Measurements from ENCODE around the gene STPG1.
A peak's percentile ranks its signal among the peaks of the same experiment; 100 is the strongest.

The STPG1 gene

GRCh38 chr1:24417681-24418080 lies 4.1 kb upstream of the STPG1 start:
- no peaks in the 10 kb centered on the region for H3K27me3 ChIP-seq (replicated peaks)
- in situ Hi-C loops (cut with HindIII; ENCODE audit: low pct_ligation_motif_present, low sequenced_read_pairs) = no loop called here
- no peak for TF ChIP-seq CTCF (IDR thresholded peaks at IDR 0.05; ENCODE audit: low read depth, low read length, missing control alignments)
- DNase-seq = peak; percentile 27
- H3K27ac ChIP-seq = peak overlapping the region; percentile 84
- H3K4me3 ChIP-seq (ENCODE audit: low read depth, low read length) = no peak overlapping the region
- no peaks in the 10 kb centered on the region for H3K36me3 ChIP-seq (replicated peaks)

GRCh38 chr1:24416666-24417391 lies 3.2 kb upstream of the STPG1 start:
- in situ Hi-C loops (cut with HindIII; ENCODE audit: low pct_ligation_motif_present, low sequenced_read_pairs) = no loop called here
- H3K4me3 ChIP-seq (ENCODE audit: low read depth, low read length) = peak overlapping the region; percentile 77
- no peaks in the 10 kb centered on the region for H3K36me3 ChIP-seq (replicated peaks)
- TF ChIP-seq CTCF (IDR thresholded peaks at IDR 0.05; ENCODE audit: low read depth, low read length, missing control alignments) = no peak
- peak; percentile 97 for DNase-seq
- H3K27ac ChIP-seq = peak overlapping the region; percentile 84
- H3K27me3 ChIP-seq (replicated peaks) = no peaks in the 10 kb centered on the region

GRCh38 chr1:24415910-24416665 lies 2.5 kb upstream of the STPG1 start:
- peak overlapping the region; percentile 77 for H3K4me3 ChIP-seq (ENCODE audit: low read depth, low read length)
- TF ChIP-seq CTCF (IDR thresholded peaks at IDR 0.05; ENCODE audit: low read depth, low read length, missing control alignments) = no peak
- in situ Hi-C loops (cut with HindIII; ENCODE audit: low pct_ligation_motif_present, low sequenced_read_pairs) = no loop called here
- H3K27me3 ChIP-seq (replicated peaks) = no peaks in the 10 kb centered on the region
- no peaks in the 10 kb centered on the region for H3K36me3 ChIP-seq (replicated peaks)
- peak overlapping the region; percentile 84 for H3K27ac ChIP-seq
- no peak for DNase-seq

DNA sequence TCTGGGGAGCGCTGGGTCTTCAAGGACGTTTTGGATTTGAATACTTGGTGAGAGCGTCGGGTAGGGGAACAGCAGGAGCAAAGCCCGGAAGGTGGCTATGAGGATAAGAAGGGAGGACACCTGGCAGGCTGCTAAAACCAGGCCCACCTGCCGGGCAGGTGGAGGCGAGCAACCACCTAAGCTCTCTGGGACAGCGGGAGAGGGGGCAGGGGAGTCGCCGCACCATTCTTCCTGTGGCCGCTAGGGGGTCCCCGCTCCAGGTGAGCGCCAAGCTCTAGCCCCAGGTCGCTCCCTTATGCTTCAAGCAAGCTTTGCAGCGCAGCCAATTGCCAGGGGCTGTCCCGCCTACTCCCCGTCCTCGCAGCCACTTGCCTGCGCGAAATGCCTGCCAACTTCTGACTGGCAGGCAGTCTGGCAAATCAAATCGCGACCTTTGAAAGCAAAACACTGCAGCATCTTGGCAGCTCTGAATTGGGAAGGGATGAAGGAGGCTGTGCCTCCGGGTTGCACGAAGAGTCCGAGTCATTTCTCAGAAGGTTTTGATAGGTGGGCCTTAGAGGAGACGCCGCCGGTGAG lies 1.8 kb upstream of the STPG1 start, which contains the start of gene NIPAL3:
Gene NIPAL3 (plus strand): TSS at position 469 of the 576 bp plus-strand sequence. CDS start 3,746 bp downstream, outside the sequence.
- Histone ChIP-seq H3K4me3 (ENCODE audit: low read depth, low read length) (peak within 1 kb of the TSS; percentile 77), H3K27ac (peak within 1 kb of the TSS; percentile 84), H3K36me3 (replicated peaks) (no peaks in the 10 kb centered on the region), H3K27me3 (replicated peaks) (no peaks in the 10 kb centered on the region)
- TF ChIP-seq CTCF (IDR thresholded peaks at IDR 0.05; ENCODE audit: low read depth, low read length, missing control alignments) = peak; percentile 85
- DNase-seq = peak; percentile 98
- in situ Hi-C loops (cut with HindIII; ENCODE audit: low pct_ligation_motif_present, low sequenced_read_pairs) = no loop called here

DNA sequence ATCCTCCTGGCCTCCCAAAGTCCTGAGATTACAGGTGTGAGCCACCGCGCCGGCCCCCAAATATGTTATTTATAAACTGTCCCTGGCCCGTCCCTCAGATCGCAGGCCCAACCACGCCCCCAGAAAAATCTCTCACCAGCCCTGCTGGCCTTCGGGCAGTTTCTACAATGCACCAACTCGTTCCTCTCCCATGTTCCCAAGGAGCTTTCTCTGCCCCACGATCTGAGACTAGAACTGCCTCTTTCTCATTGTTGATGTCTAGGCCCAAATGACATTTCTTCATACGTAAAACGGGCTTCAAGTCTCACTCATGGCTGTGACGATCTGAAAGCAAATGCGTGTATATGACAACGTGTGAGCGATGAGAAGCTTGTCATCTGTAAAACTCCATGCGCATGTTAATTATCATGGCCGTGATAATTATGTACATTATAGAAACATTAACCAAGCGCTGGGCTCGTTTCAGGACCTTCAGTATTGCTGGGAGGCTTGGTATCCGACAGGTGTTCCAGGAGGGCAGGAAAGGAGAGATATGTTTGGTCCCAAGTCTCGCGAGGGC lies 1.3 kb upstream of the STPG1 start:
- TF ChIP-seq CTCF (IDR thresholded peaks at IDR 0.05; ENCODE audit: low read depth, low read length, missing control alignments) = no peak
- Histone ChIP-seq H3K27me3 (replicated peaks) (no peaks in the 10 kb centered on the region), H3K36me3 (replicated peaks) (no peaks in the 10 kb centered on the region), H3K27ac (no peak overlapping the region), H3K4me3 (ENCODE audit: low read depth, low read length) (peak overlapping the region; percentile 40)
- DNase-seq = no peak
- in situ Hi-C loops (cut with HindIII; ENCODE audit: low pct_ligation_motif_present, low sequenced_read_pairs) = no loop called here
